IPS-18a (cell line): ENCODE measurements around the gene CNGA3.

Experiments
- H3K27ac ChIP-seq: one replicate; pipeline ENCODE4 v1.5.1; 2013; ENCODE audit warnings: low read length
- H3K27me3 ChIP-seq: one replicate; pipeline ENCODE4 v1.6.1; 2013; ENCODE audit warnings: mild to moderate bottlenecking, low read length; ENCODE audit not compliant: control insufficient read depth, insufficient read depth
- H3K36me3 ChIP-seq: one replicate; pipeline ENCODE4 v1.6.1; 2013; ENCODE audit warnings: low read depth, low read length; ENCODE audit not compliant: control insufficient read depth
- H3K4me1 ChIP-seq: one replicate; pipeline ENCODE4 v1.6.1; 2013; ENCODE audit warnings: low read depth, low read length; ENCODE audit not compliant: control insufficient read depth
- H3K4me3 ChIP-seq: one replicate; pipeline ENCODE4 v1.5.1; 2013; ENCODE audit warnings: low read length
- H3K9ac ChIP-seq: one replicate; pipeline ENCODE4 v1.6.1; 2013; ENCODE audit warnings: mild to moderate bottlenecking, low read length, moderate library complexity
- H3K9me3 ChIP-seq: one replicate; pipeline ENCODE4 v1.6.1; 2013; ENCODE audit warnings: low read depth, low read length; ENCODE audit not compliant: control insufficient read depth

The CNGA3 gene

GRCh38 chr2:98390571-98391476, 44.6 kb downstream of the CNGA3 start:
- no peak overlapping the region for H3K27ac ChIP-seq
- H3K4me3 ChIP-seq = no peak overlapping the region
- no peaks in the 10 kb centered on the region for H3K9me3 ChIP-seq
- no peaks in the 10 kb centered on the region for H3K27me3 ChIP-seq
- H3K36me3 ChIP-seq = no peaks in the 10 kb centered on the region
- H3K4me1 ChIP-seq = peaks cover 7% of the 10 kb centered on the region
- no peak overlapping the region for H3K9ac ChIP-seq

- Histone ChIP-seq H3K4me3 (no peak overlapping the region), H3K36me3 (no peaks in the 10 kb centered on the region), H3K4me1 (peaks cover 7% of the 10 kb centered on the region), H3K27me3 (no peaks in the 10 kb centered on the region), H3K9me3 (no peaks in the 10 kb centered on the region), H3K27ac (no peak overlapping the region), H3K9ac (no peak overlapping the region)
Measured at GRCh38 chr2:98391581-98392270, 45.5 kb downstream of the CNGA3 start.

- Histone ChIP-seq H3K36me3 (no peaks in the 10 kb centered on the region), H3K4me1 (peaks cover 7% of the 10 kb centered on the region), H3K27ac (no peak overlapping the region), H3K27me3 (no peaks in the 10 kb centered on the region), H3K4me3 (no peak overlapping the region), H3K9me3 (no peaks in the 10 kb centered on the region), H3K9ac (no peak overlapping the region)
Measured at GRCh38 chr2:98393354-98393753, 47.1 kb downstream of the CNGA3 start.

GRCh38 chr2:98394595-98395153, 48.4 kb downstream of the CNGA3 start:
- Histone ChIP-seq H3K36me3 (no peaks in the 10 kb centered on the region), H3K27me3 (no peaks in the 10 kb centered on the region), H3K9ac (no peak overlapping the region), H3K4me1 (peaks cover 7% of the 10 kb centered on the region), H3K9me3 (no peaks in the 10 kb centered on the region), H3K4me3 (no peak overlapping the region), H3K27ac (no peak overlapping the region)

GRCh38 chr2:98395977-98396376, 49.7 kb downstream of the CNGA3 start:
- H3K4me1 ChIP-seq = peaks cover 7% of the 10 kb centered on the region
- H3K27ac ChIP-seq = no peak overlapping the region
- no peak overlapping the region for H3K9ac ChIP-seq
- H3K27me3 ChIP-seq = no peaks in the 10 kb centered on the region
- no peak overlapping the region for H3K4me3 ChIP-seq
- no peaks in the 10 kb centered on the region for H3K9me3 ChIP-seq
- H3K36me3 ChIP-seq = no peaks in the 10 kb centered on the region

- Histone ChIP-seq H3K9me3 (no peaks in the 10 kb centered on the region), H3K9ac (no peak overlapping the region), H3K27ac (no peak overlapping the region), H3K4me1 (peaks cover 7% of the 10 kb centered on the region), H3K27me3 (no peaks in the 10 kb centered on the region), H3K4me3 (no peak overlapping the region), H3K36me3 (no peaks in the 10 kb centered on the region)
Measured at GRCh38 chr2:98396745-98397355, 50.6 kb downstream of the CNGA3 start.

- Histone ChIP-seq H3K9me3 (no peaks in the 10 kb centered on the region), H3K4me3 (no peak overlapping the region), H3K27me3 (no peaks in the 10 kb centered on the region), H3K4me1 (peaks cover 7% of the 10 kb centered on the region), H3K9ac (no peak overlapping the region), H3K27ac (no peak overlapping the region), H3K36me3 (no peaks in the 10 kb centered on the region)
Measured at GRCh38 chr2:98399140-98399539, 52.9 kb downstream of the CNGA3 start.

GRCh38 chr2:98403878-98404277, 57.6 kb downstream of the CNGA3 start:
- Histone ChIP-seq H3K27me3 (no peaks in the 10 kb centered on the region), H3K9me3 (no peaks in the 10 kb centered on the region), H3K4me1 (peaks cover 7% of the 10 kb centered on the region), H3K4me3 (no peak overlapping the region), H3K27ac (no peak overlapping the region), H3K9ac (no peak overlapping the region), H3K36me3 (no peaks in the 10 kb centered on the region)

- H3K9me3 ChIP-seq = no peaks in the 10 kb centered on the region
- H3K4me3 ChIP-seq = no peak overlapping the region
- no peaks in the 10 kb centered on the region for H3K36me3 ChIP-seq
Measured at GRCh38 chr2:98404556-98405250, 58.4 kb downstream of the CNGA3 start.

GRCh38 chr2:98405301-98405700, 59.0 kb downstream of the CNGA3 start:
- no peaks in the 10 kb centered on the region for H3K36me3 ChIP-seq
- H3K27ac ChIP-seq = no peak overlapping the region

More at GRCh38 chr2:98404556-98405250, 58.4 kb downstream of the CNGA3 start:
- no peak overlapping the region for H3K27ac ChIP-seq
- H3K27me3 ChIP-seq = no peaks in the 10 kb centered on the region
- peaks cover 7% of the 10 kb centered on the region for H3K4me1 ChIP-seq
- no peak overlapping the region for H3K9ac ChIP-seq

GRCh38 chr2:98408155-98408554, 61.9 kb downstream of the CNGA3 start:
- Histone ChIP-seq H3K36me3 (no peaks in the 10 kb centered on the region), H3K9ac (no peak overlapping the region), H3K4me3 (no peak overlapping the region), H3K9me3 (no peaks in the 10 kb centered on the region), H3K4me1 (peaks cover 7% of the 10 kb centered on the region), H3K27me3 (no peaks in the 10 kb centered on the region), H3K27ac (no peak overlapping the region)

More at GRCh38 chr2:98405301-98405700, 59.0 kb downstream of the CNGA3 start:
- no peak overlapping the region for H3K4me3 ChIP-seq
- H3K27me3 ChIP-seq = no peaks in the 10 kb centered on the region
- peaks cover 7% of the 10 kb centered on the region for H3K4me1 ChIP-seq
- H3K9me3 ChIP-seq = no peaks in the 10 kb centered on the region
- no peak overlapping the region for H3K9ac ChIP-seq
